Measurements from ENCODE around the gene SORCS1. TPM values are rescaled to one million over a fixed set of nuclear protein-coding genes. Genes with fewer than 3 reads are reported as not detected.

The SORCS1 gene
- total and polyA plus RNA-seq, 2 of the 13 experiments (the other 11 are each of a cell fraction or from before 2014, with no cell fraction given) = not detected

- DNase-seq (ENCODE audit: low spot score) (no peak), ATAC-seq (no peak), FAIRE-seq (no peak)
- in situ Hi-C loops (cut with HindIII; ENCODE audit: extremely low pct_ligation_motif_present, low pct_unique_long_range_greater_than_20kb) (no loop called here), intact Hi-C loops (cut with micrococcal nuclease; ENCODE audit: unreplicated experiment) (no loop called here)
- H3K79me2 ChIP-seq (ENCODE audit: insufficient read depth, low read length) = no peaks in the 10 kb centered on the region
- no peaks in the 10 kb centered on the region for H3K27me3 ChIP-seq (ENCODE audit: control insufficient read depth in 1 of 2, insufficient read depth in 2 of 2, low read length in 2 of 2)
- no TSS peak for BruUV-seq (replicated peaks)
- CTCF ChIA-PET (ENCODE audit: low intra/inter-chr PET ratio, low total read pairs) = no interaction called here
- H3K4me1 ChIP-seq (ENCODE audit: insufficient read depth, low read length) = no peaks in the 10 kb centered on the region
- no peak overlapping the region for H2AFZ ChIP-seq (ENCODE audit: low read length)
- H3K27ac ChIP-seq (ENCODE audit: extremely low read length, insufficient read depth, low read length) = no peak overlapping the region
- no peaks in the 10 kb centered on the region for H3K36me3 ChIP-seq (replicated peaks in 1 of 2; ENCODE audit: control insufficient read depth in 1 of 2, insufficient read depth in 2 of 2, low read length in 2 of 2)
- no peak overlapping the region for H3K9ac ChIP-seq (ENCODE audit: insufficient read depth, low read depth, low read length)
- POLR2A ChIA-PET = no interaction called here
- H4K20me1 ChIP-seq (ENCODE audit: insufficient read depth, low read length) = no peaks in the 10 kb centered on the region
- no peak overlapping the region for H3K4me3 ChIP-seq (replicated peaks in 1 of 3; ENCODE audit: insufficient read depth in 1 of 3, low read depth in 2 of 3, low read length in 3 of 3)
- 14% methylated on average over 6 of the region's 6 CpGs for WGBS (ENCODE audit: low lambda C conversion rate)
- no peak overlapping the region for H3K4me2 ChIP-seq (ENCODE audit: low read depth, low read length)
- H3K9me3 ChIP-seq (ENCODE audit: low read length) = peaks cover 56% of the 10 kb centered on the region
- no peak for TF ChIP-seq KLF13 (CRISPR knock-in tag; IDR thresholded peaks at IDR 0.05)
- TF ChIP-seq ZNF761 (CRISPR knock-in tag; conservative IDR thresholded peaks at IDR 0.05) = no peak
- TF ChIP-seq CBX1 (IDR thresholded peaks at IDR 0.05; ENCODE audit: low read depth) = no peak
- TF ChIP-seq MTF2 (CRISPR knock-in tag; IDR thresholded peaks at IDR 0.05; ENCODE audit: borderline replicate concordance) = no peak
- TF ChIP-seq AGO2 (optimal IDR thresholded peaks at IDR 0.05; ENCODE audit: low read depth, low read length) = no peak
- TF ChIP-seq THAP9 (CRISPR knock-in tag; IDR thresholded peaks at IDR 0.05; ENCODE audit: borderline replicate concordance) = no peak
- no peak for TF ChIP-seq ZBTB4 (CRISPR knock-in tag; IDR thresholded peaks at IDR 0.05; ENCODE audit: borderline replicate concordance)
- no peak for TF ChIP-seq ZNF274 (CRISPR knock-in tag; IDR thresholded peaks at IDR 0.05)
- TF ChIP-seq ATF4 (CRISPR knock-in tag; IDR thresholded peaks at IDR 0.05) = no peak
- TF ChIP-seq PHF20 (CRISPR knock-in tag; IDR thresholded peaks at IDR 0.05) = no peak
- TF ChIP-seq ARNT (IDR thresholded peaks at IDR 0.05) = no peak
- no peak for TF ChIP-seq IKZF1 (IDR thresholded peaks at IDR 0.05)
- no peak for TF ChIP-seq ZBTB42 (CRISPR knock-in tag; IDR thresholded peaks at IDR 0.05)
Observed at GRCh38 chr10:107085665-107086525, 78.6 kb downstream of the SORCS1 start.

Data from HepG2 (cell line).